ENCODE results near the gene CSK.

DNA sequence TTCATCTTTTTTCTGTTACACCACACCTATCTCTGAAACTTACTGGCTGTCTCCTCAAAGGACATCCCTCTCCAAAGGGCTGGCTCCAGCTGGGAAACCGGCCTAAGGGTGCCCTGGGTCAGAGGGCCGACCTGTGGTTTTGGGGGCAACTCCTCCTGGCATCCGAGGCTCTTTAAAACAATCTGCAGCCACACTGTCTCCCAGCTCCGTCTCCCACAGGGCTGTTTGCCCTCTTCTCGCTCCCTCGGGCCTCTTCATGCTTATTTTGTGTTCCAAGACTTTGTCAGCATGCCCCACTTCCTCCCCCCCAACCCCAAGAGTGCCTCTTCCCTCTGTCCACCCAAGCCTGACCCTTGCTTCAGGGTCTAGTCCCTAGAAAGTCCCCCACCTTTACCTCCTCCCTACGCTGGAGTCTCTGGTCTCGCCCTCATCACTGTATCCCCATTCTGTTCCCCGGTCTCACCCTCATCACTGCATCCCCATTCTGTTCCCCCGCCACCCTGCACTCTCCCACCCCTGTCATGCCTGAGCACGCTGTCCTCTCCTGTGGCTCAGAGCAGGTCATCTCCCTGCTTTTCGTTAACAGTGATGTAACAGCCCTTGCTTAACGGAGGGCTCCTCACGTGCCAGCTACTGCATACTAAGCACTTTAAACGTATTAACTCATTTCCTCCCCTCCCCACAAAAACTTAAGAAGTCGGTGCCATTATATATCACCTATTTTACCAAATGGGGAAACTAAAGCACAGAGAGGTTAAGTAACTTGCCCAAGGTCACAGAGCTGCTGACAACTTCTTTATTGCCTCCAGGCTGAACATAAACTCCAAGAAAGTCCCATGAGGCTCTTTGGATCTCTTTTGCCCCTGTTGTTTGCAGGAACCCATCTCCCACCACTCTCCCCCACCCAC is 1.1 kb upstream of the CSK start:
- TF ChIP-seq JUNB (IDR thresholded peaks at IDR 0.05; ENCODE audit: unreplicated experiment): no peak
- TF ChIP-seq, protein P1, sequence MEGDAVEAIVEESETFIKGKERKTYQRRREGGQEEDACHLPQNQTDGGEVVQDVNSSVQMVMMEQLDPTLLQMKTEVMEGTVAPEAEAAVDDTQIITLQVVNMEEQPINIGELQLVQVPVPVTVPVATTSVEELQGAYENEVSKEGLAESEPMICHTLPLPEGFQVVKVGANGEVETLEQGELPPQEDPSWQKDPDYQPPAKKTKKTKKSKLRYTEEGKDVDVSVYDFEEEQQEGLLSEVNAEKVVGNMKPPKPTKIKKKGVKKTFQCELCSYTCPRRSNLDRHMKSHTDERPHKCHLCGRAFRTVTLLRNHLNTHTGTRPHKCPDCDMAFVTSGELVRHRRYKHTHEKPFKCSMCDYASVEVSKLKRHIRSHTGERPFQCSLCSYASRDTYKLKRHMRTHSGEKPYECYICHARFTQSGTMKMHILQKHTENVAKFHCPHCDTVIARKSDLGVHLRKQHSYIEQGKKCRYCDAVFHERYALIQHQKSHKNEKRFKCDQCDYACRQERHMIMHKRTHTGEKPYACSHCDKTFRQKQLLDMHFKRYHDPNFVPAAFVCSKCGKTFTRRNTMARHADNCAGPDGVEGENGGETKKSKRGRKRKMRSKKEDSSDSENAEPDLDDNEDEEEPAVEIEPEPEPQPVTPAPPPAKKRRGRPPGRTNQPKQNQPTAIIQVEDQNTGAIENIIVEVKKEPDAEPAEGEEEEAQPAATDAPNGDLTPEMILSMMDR (conservative IDR thresholded peaks at IDR 0.05; ENCODE audit: low read depth in 2 of 2): no peak
- TF ChIP-seq, protein P2, sequence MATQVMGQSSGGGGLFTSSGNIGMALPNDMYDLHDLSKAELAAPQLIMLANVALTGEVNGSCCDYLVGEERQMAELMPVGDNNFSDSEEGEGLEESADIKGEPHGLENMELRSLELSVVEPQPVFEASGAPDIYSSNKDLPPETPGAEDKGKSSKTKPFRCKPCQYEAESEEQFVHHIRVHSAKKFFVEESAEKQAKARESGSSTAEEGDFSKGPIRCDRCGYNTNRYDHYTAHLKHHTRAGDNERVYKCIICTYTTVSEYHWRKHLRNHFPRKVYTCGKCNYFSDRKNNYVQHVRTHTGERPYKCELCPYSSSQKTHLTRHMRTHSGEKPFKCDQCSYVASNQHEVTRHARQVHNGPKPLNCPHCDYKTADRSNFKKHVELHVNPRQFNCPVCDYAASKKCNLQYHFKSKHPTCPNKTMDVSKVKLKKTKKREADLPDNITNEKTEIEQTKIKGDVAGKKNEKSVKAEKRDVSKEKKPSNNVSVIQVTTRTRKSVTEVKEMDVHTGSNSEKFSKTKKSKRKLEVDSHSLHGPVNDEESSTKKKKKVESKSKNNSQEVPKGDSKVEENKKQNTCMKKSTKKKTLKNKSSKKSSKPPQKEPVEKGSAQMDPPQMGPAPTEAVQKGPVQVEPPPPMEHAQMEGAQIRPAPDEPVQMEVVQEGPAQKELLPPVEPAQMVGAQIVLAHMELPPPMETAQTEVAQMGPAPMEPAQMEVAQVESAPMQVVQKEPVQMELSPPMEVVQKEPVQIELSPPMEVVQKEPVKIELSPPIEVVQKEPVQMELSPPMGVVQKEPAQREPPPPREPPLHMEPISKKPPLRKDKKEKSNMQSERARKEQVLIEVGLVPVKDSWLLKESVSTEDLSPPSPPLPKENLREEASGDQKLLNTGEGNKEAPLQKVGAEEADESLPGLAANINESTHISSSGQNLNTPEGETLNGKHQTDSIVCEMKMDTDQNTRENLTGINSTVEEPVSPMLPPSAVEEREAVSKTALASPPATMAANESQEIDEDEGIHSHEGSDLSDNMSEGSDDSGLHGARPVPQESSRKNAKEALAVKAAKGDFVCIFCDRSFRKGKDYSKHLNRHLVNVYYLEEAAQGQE (IDR thresholded peaks at IDR 0.05; ENCODE audit: unreplicated experiment): no peak
- no peak for TF ChIP-seq POLR2AphosphoS5 (IDR thresholded peaks at IDR 0.05; ENCODE audit: low read depth)
- no peak for TF ChIP-seq EZH2phosphoT487 (IDR thresholded peaks at IDR 0.05; ENCODE audit: unreplicated experiment)
- no peak for TF ChIP-seq EZH2 (IDR thresholded peaks at IDR 0.05; ENCODE audit: low read depth, unreplicated experiment)
- TF ChIP-seq, protein P3, sequence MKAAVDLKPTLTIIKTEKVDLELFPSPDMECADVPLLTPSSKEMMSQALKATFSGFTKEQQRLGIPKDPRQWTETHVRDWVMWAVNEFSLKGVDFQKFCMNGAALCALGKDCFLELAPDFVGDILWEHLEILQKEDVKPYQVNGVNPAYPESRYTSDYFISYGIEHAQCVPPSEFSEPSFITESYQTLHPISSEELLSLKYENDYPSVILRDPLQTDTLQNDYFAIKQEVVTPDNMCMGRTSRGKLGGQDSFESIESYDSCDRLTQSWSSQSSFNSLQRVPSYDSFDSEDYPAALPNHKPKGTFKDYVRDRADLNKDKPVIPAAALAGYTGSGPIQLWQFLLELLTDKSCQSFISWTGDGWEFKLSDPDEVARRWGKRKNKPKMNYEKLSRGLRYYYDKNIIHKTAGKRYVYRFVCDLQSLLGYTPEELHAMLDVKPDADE (IDR thresholded peaks at IDR 0.05): no peak
- no peak for TF ChIP-seq STAT1 (IDR thresholded peaks at IDR 0.05; ENCODE audit: unreplicated experiment)
- TF ChIP-seq NANOG (IDR thresholded peaks at IDR 0.05; ENCODE audit: borderline replicate concordance): no peak
- TF ChIP-seq CREB1 (CRISPR knock-in tag; IDR thresholded peaks at IDR 0.05; ENCODE audit: low read depth): no peak

Measured in GM23338 (cell line).